ENCODE measurements around the gene FUT4.
"Not testable (repeated sequence)": the region's sequence is repeated elsewhere in the genome, so short reads cannot be mapped to it uniquely, and the experiment has no call there.

The FUT4 gene

GRCh38 chr11:94568717-94569116, 25.0 kb downstream of the FUT4 start:
- Histone ChIP-seq H3K79me2 (ENCODE audit: insufficient read depth, low read length) (no peaks in the 10 kb centered on the region), H3K4me1 (ENCODE audit: insufficient read depth, low read length) (no peaks in the 10 kb centered on the region), H2AFZ (ENCODE audit: low read depth, low read length) (no peak overlapping the region), H3K4me2 (ENCODE audit: insufficient read depth, low read length) (no peak overlapping the region), H3K4me3 (ENCODE audit: low read depth in 1 of 2, low read length in 2 of 2) (no peak overlapping the region), H3K27ac (ENCODE audit: low read length) (no peak overlapping the region), H3K9me3 (ENCODE audit: insufficient read depth, low read length, severe bottlenecking) (no peaks in the 10 kb centered on the region), H3K9ac (ENCODE audit: low read depth, low read length) (no peak overlapping the region), H4K20me1 (ENCODE audit: insufficient read depth, low read length) (no peaks in the 10 kb centered on the region), H3K27me3 (ENCODE audit: insufficient read depth, low read length, poor library complexity) (no peaks in the 10 kb centered on the region), H3K36me3 (ENCODE audit: insufficient read depth, low read length) (no peaks in the 10 kb centered on the region)
- TF ChIP-seq CTCF (IDR thresholded peaks at IDR 0.05; ENCODE audit: borderline replicate concordance, extremely low read depth, low read length, poor library complexity, severe bottlenecking) = no peak
- ATAC-seq (ENCODE audit: insufficient read depth, low read depth) = no peak
- no peak for DNase-seq

GRCh38 chr11:94572975-94573374, 29.3 kb downstream of the FUT4 start:
- not testable (repeated sequence) for H3K4me1 ChIP-seq (ENCODE audit: insufficient read depth, low read length); ATAC-seq (ENCODE audit: insufficient read depth, low read depth); H3K9ac ChIP-seq (ENCODE audit: low read depth, low read length); H3K79me2 ChIP-seq (ENCODE audit: insufficient read depth, low read length); H3K9me3 ChIP-seq (ENCODE audit: insufficient read depth, low read length, severe bottlenecking); DNase-seq; H3K4me3 ChIP-seq (ENCODE audit: low read depth in 1 of 2, low read length in 2 of 2); H3K36me3 ChIP-seq (ENCODE audit: insufficient read depth, low read length); H3K27ac ChIP-seq (ENCODE audit: low read length); H3K27me3 ChIP-seq (ENCODE audit: insufficient read depth, low read length, poor library complexity); H4K20me1 ChIP-seq (ENCODE audit: insufficient read depth, low read length); H3K4me2 ChIP-seq (ENCODE audit: insufficient read depth, low read length); H2AFZ ChIP-seq (ENCODE audit: low read depth, low read length)

GRCh38 chr11:94574193-94574961, 30.7 kb downstream of the FUT4 start:
- H2AFZ ChIP-seq (ENCODE audit: low read depth, low read length) = no peak overlapping the region
- no peak overlapping the region for H3K27ac ChIP-seq (ENCODE audit: low read length)
- no peaks in the 10 kb centered on the region for H4K20me1 ChIP-seq (ENCODE audit: insufficient read depth, low read length)
- H3K79me2 ChIP-seq (ENCODE audit: insufficient read depth, low read length) = no peaks in the 10 kb centered on the region
- H3K9ac ChIP-seq (ENCODE audit: low read depth, low read length) = no peak overlapping the region
- DNase-seq = no peak
- TF ChIP-seq EZH2 (IDR thresholded peaks at IDR 0.05; ENCODE audit: borderline replicate concordance, low read depth, low read length, severe bottlenecking) (no peak), CTCF (IDR thresholded peaks at IDR 0.05; ENCODE audit: borderline replicate concordance, extremely low read depth, low read length, poor library complexity, severe bottlenecking) (no peak)
- H3K9me3 ChIP-seq (ENCODE audit: insufficient read depth, low read length, severe bottlenecking) = no peaks in the 10 kb centered on the region
- no peak overlapping the region for H3K4me2 ChIP-seq (ENCODE audit: insufficient read depth, low read length)
- H3K4me1 ChIP-seq (ENCODE audit: insufficient read depth, low read length) = no peaks in the 10 kb centered on the region
- no peak overlapping the region for H3K4me3 ChIP-seq (ENCODE audit: low read depth in 1 of 2, low read length in 2 of 2)
- no peaks in the 10 kb centered on the region for H3K36me3 ChIP-seq (ENCODE audit: insufficient read depth, low read length)
- ATAC-seq (ENCODE audit: insufficient read depth, low read depth) = no peak
- H3K27me3 ChIP-seq (ENCODE audit: insufficient read depth, low read length, poor library complexity) = no peaks in the 10 kb centered on the region

- H3K9me3 ChIP-seq (ENCODE audit: insufficient read depth, low read length, severe bottlenecking) = no peaks in the 10 kb centered on the region
- no peaks in the 10 kb centered on the region for H4K20me1 ChIP-seq (ENCODE audit: insufficient read depth, low read length)
- H3K27me3 ChIP-seq (ENCODE audit: insufficient read depth, low read length, poor library complexity) = no peaks in the 10 kb centered on the region
- no peak overlapping the region for H3K4me2 ChIP-seq (ENCODE audit: insufficient read depth, low read length)
- no peak overlapping the region for H2AFZ ChIP-seq (ENCODE audit: low read depth, low read length)
- DNase-seq (no peak), ATAC-seq (ENCODE audit: insufficient read depth, low read depth) (no peak)
- no peak overlapping the region for H3K9ac ChIP-seq (ENCODE audit: low read depth, low read length)
- H3K36me3 ChIP-seq (ENCODE audit: insufficient read depth, low read length) = no peaks in the 10 kb centered on the region
- no peaks in the 10 kb centered on the region for H3K79me2 ChIP-seq (ENCODE audit: insufficient read depth, low read length)
- no peak overlapping the region for H3K27ac ChIP-seq (ENCODE audit: low read length)
- TF ChIP-seq EZH2 (IDR thresholded peaks at IDR 0.05; ENCODE audit: borderline replicate concordance, low read depth, low read length, severe bottlenecking) (no peak), CTCF (IDR thresholded peaks at IDR 0.05; ENCODE audit: borderline replicate concordance, extremely low read depth, low read length, poor library complexity, severe bottlenecking) (no peak)
- H3K4me3 ChIP-seq (ENCODE audit: low read depth in 1 of 2, low read length in 2 of 2) = no peak overlapping the region
- H3K4me1 ChIP-seq (ENCODE audit: insufficient read depth, low read length) = no peaks in the 10 kb centered on the region
Observed at GRCh38 chr11:94576306-94576705, 32.6 kb downstream of the FUT4 start.

All from DND-41 (cell line).